ENCODE data around the gene DNAH8.

The DNAH8 gene

GRCh38 chr6:38796850-38797249 is 81.7 kb downstream of the DNAH8 start:
- TF ChIP-seq CTCF (IDR thresholded peaks at IDR 0.05; ENCODE audit: extremely low read depth, missing control alignments): no peak

GRCh38 chr6:38797391-38797790 is 82.3 kb downstream of the DNAH8 start:
- DNase-seq (ENCODE audit: low spot score): no peak
- TF ChIP-seq CTCF (IDR thresholded peaks at IDR 0.05; ENCODE audit: extremely low read depth, missing control alignments): no peak

More at GRCh38 chr6:38796850-38797249, 81.7 kb downstream of the DNAH8 start:
- DNase-seq (ENCODE audit: low spot score): no peak

- no peak for TF ChIP-seq CTCF (IDR thresholded peaks at IDR 0.05; ENCODE audit: extremely low read depth, missing control alignments)
- no peak for DNase-seq (ENCODE audit: low spot score)
These were observed 84.5 kb downstream of the DNAH8 start for GRCh38 chr6:38799529-38800184.

GRCh38 chr6:38801305-38801704 is 86.2 kb downstream of the DNAH8 start:
- no peak for DNase-seq (ENCODE audit: low spot score)
- no peak for TF ChIP-seq CTCF (IDR thresholded peaks at IDR 0.05; ENCODE audit: extremely low read depth, missing control alignments)

GRCh38 chr6:38802497-38802896 is 87.4 kb downstream of the DNAH8 start:
- TF ChIP-seq CTCF (IDR thresholded peaks at IDR 0.05; ENCODE audit: extremely low read depth, missing control alignments): no peak

GRCh38 chr6:38803129-38803528 is 88.0 kb downstream of the DNAH8 start:
- no peak for TF ChIP-seq CTCF (IDR thresholded peaks at IDR 0.05; ENCODE audit: extremely low read depth, missing control alignments)

More at GRCh38 chr6:38802497-38802896, 87.4 kb downstream of the DNAH8 start:
- no peak for DNase-seq (ENCODE audit: low spot score)

GRCh38 chr6:38804358-38804757 is 89.2 kb downstream of the DNAH8 start:
- DNase-seq (ENCODE audit: low spot score): no peak
- no peak for TF ChIP-seq CTCF (IDR thresholded peaks at IDR 0.05; ENCODE audit: extremely low read depth, missing control alignments)

More at GRCh38 chr6:38803129-38803528, 88.0 kb downstream of the DNAH8 start:
- no peak for DNase-seq (ENCODE audit: low spot score)
